Measurements from ENCODE around the gene TPSD1. TPM values are rescaled to one million over a fixed set of nuclear protein-coding genes. Genes with fewer than 3 reads are reported as not detected.
A peak's percentile ranks its signal among the peaks of the same experiment; 100 is the strongest.
"Not testable (repeated sequence)": the region's sequence is repeated elsewhere in the genome, so short reads cannot be mapped to it uniquely, and the experiment has no call there.

TPSD1 gene
- total RNA-seq, 1 donor from 2014 or later, result 0.69 TPM

- no peak for DNase-seq (ENCODE audit: low spot score)
Measured at GRCh38 chr16:1262846-1263221, 7.0 kb downstream of the TPSD1 start.

DNA sequence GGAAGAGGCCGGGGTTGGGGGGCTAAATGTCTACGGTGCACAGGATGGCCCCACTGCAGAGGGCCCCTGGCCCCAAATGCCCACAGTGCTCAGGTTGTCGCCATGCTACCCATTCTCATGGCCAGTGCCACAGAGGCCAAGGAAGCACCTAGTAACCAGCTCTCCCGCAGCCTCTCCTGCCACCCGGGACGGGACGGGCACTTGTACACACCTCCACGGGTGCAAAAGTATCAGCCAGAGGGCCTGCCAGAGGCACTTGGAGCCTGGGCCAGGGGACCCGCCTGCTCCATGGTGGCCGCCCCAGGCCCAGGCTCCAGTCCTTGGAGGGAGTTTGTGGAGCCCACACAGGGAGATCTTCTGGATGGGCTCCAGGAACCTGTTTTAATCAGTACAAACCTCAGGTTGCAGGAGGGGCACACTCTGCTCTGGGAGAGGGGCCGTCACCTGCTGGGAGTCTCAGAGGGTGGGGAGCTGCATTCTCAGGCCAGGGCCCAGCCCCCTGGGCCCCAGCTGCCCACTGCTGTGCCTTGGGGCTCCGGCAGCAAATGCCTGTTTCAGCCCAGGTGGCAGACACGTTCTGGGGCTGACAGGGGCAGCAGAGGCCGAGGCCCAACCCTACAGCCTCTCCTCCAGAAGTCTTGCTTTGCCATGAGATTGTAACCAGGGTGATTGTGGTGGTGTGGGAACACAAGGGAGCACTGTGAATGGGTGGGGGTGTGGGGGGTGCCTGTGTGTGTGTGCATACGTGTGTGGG lies 7.9 kb downstream of the TPSD1 start:
- no peak for DNase-seq (ENCODE audit: low spot score)

- DNase-seq (ENCODE audit: low spot score), result no peak
Measured at GRCh38 chr16:1264345-1265089, 8.6 kb downstream of the TPSD1 start.

DNA sequence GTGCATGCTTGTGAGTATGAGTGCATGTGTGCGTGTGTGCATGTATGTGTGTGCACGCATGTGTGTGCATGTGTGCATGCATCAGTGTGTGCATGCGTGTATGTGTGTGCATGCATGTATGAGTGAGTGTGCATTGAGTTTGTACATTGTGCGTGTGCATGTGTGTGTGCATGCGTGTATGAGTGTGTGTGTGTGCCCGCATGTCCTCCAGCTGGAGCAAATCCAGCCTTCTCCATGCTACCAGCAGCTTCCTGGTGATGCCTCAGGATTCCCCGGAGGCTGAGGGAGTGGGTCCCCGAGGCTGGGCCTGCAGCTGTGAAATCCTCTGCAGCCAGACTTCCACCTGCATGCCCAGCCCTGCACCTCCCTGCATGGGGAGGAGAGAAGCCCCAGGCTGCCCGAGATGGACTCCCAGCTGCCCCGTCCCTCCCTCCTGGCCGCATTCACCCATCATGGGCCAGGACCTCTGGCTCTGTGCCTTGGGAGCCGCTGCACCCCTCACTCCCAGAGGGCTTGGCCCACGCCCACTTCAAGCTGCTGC lies 9.3 kb downstream of the TPSD1 start:
- no peak for DNase-seq (ENCODE audit: low spot score)

DNA sequence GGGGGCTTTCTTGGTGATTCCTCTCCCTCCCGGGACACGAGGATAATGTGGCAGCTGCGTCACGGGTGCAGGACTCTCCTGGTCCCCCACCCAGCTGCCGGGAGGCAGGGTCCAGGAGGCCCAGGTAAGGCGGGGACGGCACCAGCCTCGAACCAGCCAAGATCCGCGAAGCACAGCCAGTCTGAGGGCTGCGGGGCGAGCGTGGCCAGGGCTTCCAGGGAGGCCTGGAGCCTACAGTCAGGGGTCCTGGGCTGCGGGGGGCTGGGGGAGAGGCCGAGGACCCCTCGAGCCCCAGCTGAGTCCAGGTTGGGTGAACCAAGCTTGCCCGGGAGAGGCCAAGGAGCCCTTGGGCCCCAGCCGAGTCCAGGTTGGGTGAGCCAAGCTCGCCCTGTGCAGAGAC lies 10.0 kb downstream of the TPSD1 start:
- DNase-seq (ENCODE audit: low spot score), result no peak

GRCh38 chr16:1269418-1269817 lies 13.5 kb downstream of the TPSD1 start:
- not testable (repeated sequence) for DNase-seq (ENCODE audit: low spot score)

- no peak for DNase-seq (ENCODE audit: low spot score)
Measured at GRCh38 chr16:1271380-1271723, 15.5 kb downstream of the TPSD1 start.

- peak; percentile 23 for DNase-seq (ENCODE audit: low spot score)
Measured at GRCh38 chr16:1271724-1272413, 16.0 kb downstream of the TPSD1 start.

- no peak for DNase-seq (ENCODE audit: low spot score)
Measured at GRCh38 chr16:1272453-1273198, 16.8 kb downstream of the TPSD1 start.

DNA sequence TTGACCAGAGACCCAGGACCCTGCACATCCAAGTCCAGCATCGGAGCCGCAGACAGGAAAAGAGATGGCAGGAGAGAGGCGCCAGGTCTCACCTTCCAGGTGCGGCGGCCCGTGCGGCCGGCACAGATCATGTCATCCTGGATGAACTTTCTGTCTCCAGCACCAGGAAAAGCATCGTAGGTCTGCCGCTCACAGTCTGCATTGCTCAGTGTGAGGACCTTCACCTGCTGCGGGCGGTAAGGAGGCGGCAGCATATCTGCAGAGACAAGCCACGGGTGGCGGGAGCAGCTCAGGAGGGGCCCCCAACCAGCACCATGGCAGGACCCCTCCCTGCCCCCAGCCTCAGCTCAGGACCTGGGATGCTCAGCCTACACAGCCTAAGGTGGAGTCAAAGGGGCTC lies 17.9 kb downstream of the TPSD1 start:
- no peak for DNase-seq (ENCODE audit: low spot score)

DNA sequence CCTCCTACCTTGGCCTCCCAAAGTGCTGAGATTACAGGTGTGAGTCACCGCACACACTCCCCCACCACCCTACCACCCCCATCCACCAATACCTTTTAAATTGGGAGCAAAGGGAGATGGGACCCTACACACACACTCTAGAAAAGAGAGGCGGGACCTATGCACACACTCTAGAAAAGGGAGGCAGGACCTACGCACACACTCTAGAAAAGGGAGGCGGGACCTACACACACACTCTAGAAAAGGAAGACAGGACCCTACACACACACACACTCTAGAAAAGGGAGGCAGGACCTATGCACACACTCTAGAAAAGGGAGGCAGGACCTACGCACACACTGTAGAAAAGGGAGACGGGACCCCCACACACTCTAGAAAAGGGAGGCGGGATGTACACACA lies 18.9 kb downstream of the TPSD1 start:
- DNase-seq (ENCODE audit: low spot score), result no peak

- no peak for DNase-seq (ENCODE audit: low spot score)
Measured at GRCh38 chr16:1275791-1276579, 20.1 kb downstream of the TPSD1 start.

GRCh38 chr16:1276580-1276878 lies 20.7 kb downstream of the TPSD1 start:
- no peak for DNase-seq (ENCODE audit: low spot score)

- DNase-seq (ENCODE audit: low spot score), result no peak
Measured at GRCh38 chr16:1277151-1277598, 21.3 kb downstream of the TPSD1 start.

- no peak for DNase-seq (ENCODE audit: low spot score)
Measured at GRCh38 chr16:1277617-1278282, 21.9 kb downstream of the TPSD1 start.

GRCh38 chr16:1278477-1278876 lies 22.6 kb downstream of the TPSD1 start:
- DNase-seq (ENCODE audit: low spot score), result no peak

GRCh38 chr16:1279081-1279944 lies 23.4 kb downstream of the TPSD1 start:
- no peak for DNase-seq (ENCODE audit: low spot score)

GRCh38 chr16:1279945-1280589 lies 24.2 kb downstream of the TPSD1 start:
- DNase-seq (ENCODE audit: low spot score), result no peak

DNA sequence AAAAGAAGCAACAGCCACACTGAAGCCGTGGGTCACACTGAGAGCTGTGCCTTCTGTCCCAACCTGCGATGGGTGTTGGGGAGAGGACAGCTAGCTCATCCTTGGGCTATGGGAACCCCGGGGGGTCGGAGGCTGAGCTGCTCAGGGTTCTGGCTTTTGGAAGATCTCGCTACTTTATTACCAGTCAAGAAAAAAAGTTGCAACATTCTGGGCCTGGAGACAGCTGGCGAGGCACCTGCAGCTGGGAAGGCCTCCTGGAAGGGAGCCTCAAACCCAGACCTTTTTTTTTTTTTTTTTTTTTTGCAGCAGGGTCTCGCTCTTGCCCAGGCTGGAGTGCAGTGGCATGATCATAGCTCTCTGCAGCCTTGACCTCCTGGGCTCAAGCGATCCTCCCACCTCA lies 24.9 kb downstream of the TPSD1 start:
- DNase-seq (ENCODE audit: low spot score), result no peak
